GM18909 (cell line): ENCODE results near the gene KRTAP23-1.

Experiments
- ATAC-seq: cut with Tn5 transposase; IDR thresholded peaks from one replicate; pipeline ENCODE4 v1.9.1; 2021; ENCODE audit warnings: mild to moderate bottlenecking; ENCODE audit not compliant: unreplicated experiment, poor library complexity

The KRTAP23-1 gene

GRCh38 chr21:30315701-30316100 lies 32.7 kb downstream of the KRTAP23-1 start:
- no peak for ATAC-seq

GRCh38 chr21:30306884-30307283 lies 41.5 kb downstream of the KRTAP23-1 start:
- ATAC-seq = no peak

GRCh38 chr21:30305136-30305535 lies 43.3 kb downstream of the KRTAP23-1 start:
- no peak for ATAC-seq
